ENCODE results near the gene GSTA3.
"Not testable (repeated sequence)": the region's sequence is repeated elsewhere in the genome, so short reads cannot be mapped to it uniquely, and the experiment has no call there.

The GSTA3 gene

GRCh38 chr6:52909531-52909930, at the start of gene GSTA3:
TSS of gene GSTA3 (minus strand) at chr6:52909698. CDS start at chr6:52905834, 3,864 bp downstream.
- H3K4me3 ChIP-seq (replicated peaks in 1 of 2; ENCODE audit: low read depth in 2 of 2, low read length in 2 of 2): no peak within 1 kb of the TSS
- no peak for DNase-seq (ENCODE audit: low read depth in 2 of 2)
- no peak for TF ChIP-seq CTCF (IDR thresholded peaks at IDR 0.05; ENCODE audit: low read depth, low read length)

- no peak for TF ChIP-seq CTCF (IDR thresholded peaks at IDR 0.05; ENCODE audit: low read depth, low read length)
- no peak for DNase-seq (ENCODE audit: low read depth in 2 of 2)
- no peak overlapping the region for H3K4me3 ChIP-seq (replicated peaks in 1 of 2; ENCODE audit: low read depth in 2 of 2, low read length in 2 of 2)
Measured at GRCh38 chr6:52958546-52959255, 49.2 kb upstream of the GSTA3 start.

- H3K4me3 ChIP-seq (replicated peaks in 1 of 2; ENCODE audit: low read depth in 2 of 2, low read length in 2 of 2): no peak overlapping the region
- no peak for DNase-seq (ENCODE audit: low read depth in 2 of 2)
- no peak for TF ChIP-seq CTCF (IDR thresholded peaks at IDR 0.05; ENCODE audit: low read depth, low read length)
Measured at GRCh38 chr6:52955871-52956270, 46.4 kb upstream of the GSTA3 start.

GRCh38 chr6:52953911-52954839, 44.7 kb upstream of the GSTA3 start:
- DNase-seq (ENCODE audit: low read depth in 2 of 2): no peak
- no peak for TF ChIP-seq CTCF (IDR thresholded peaks at IDR 0.05; ENCODE audit: low read depth, low read length)
- no peak overlapping the region for H3K4me3 ChIP-seq (replicated peaks in 1 of 2; ENCODE audit: low read depth in 2 of 2, low read length in 2 of 2)

- DNase-seq (ENCODE audit: low read depth in 2 of 2): no peak
- no peak for TF ChIP-seq CTCF (IDR thresholded peaks at IDR 0.05; ENCODE audit: low read depth, low read length)
- H3K4me3 ChIP-seq (replicated peaks in 1 of 2; ENCODE audit: low read depth in 2 of 2, low read length in 2 of 2): no peak overlapping the region
Measured at GRCh38 chr6:52946306-52946705, 36.8 kb upstream of the GSTA3 start.

- DNase-seq (ENCODE audit: low read depth in 2 of 2); H3K4me3 ChIP-seq (replicated peaks in 1 of 2; ENCODE audit: low read depth in 2 of 2, low read length in 2 of 2): not testable (repeated sequence)
Measured at GRCh38 chr6:52942821-52943220, 33.3 kb upstream of the GSTA3 start.

- no peak for DNase-seq (ENCODE audit: low read depth in 2 of 2)
- TF ChIP-seq CTCF (IDR thresholded peaks at IDR 0.05; ENCODE audit: low read depth, low read length): no peak
- no peak overlapping the region for H3K4me3 ChIP-seq (replicated peaks in 1 of 2; ENCODE audit: low read depth in 2 of 2, low read length in 2 of 2)
Measured at GRCh38 chr6:52942221-52942620, 32.7 kb upstream of the GSTA3 start.

All from cardiac fibroblast (primary cell).